H9 (cell line): ENCODE measurements around the gene LPP. TPM values are rescaled to one million over a fixed set of nuclear protein-coding genes. Genes with fewer than 3 reads are reported as not detected.

Source experiments
- DNase-seq: peaks from one replicate; pipeline ENCODE4 v3.0.0-alpha.2; 2017
- H2AFZ ChIP-seq: one replicate; pipeline ENCODE4 v1.6.1; 2013; ENCODE audit warnings: mild to moderate bottlenecking, low read length, control low read depth, moderate library complexity
- H2AK5ac ChIP-seq: 2 replicates; pipeline ENCODE4 v1.6.1; 2013; ENCODE audit warnings: low read length, control low read depth, mixed read lengths; ENCODE audit not compliant: insufficient read length
- H2BK120ac ChIP-seq: one replicate; pipeline ENCODE4 v1.6.1; 2013; ENCODE audit warnings: low read depth, mild to moderate bottlenecking, low read length, control low read depth, inconsistent platforms; ENCODE audit not compliant: poor library complexity, severe bottlenecking
- H2BK12ac ChIP-seq: 2 replicates; pipeline ENCODE4 v1.6.1; 2013; ENCODE audit warnings: low read length, control low read depth, mixed read lengths, low read depth; ENCODE audit not compliant: insufficient read length
- H2BK15ac ChIP-seq: 2 replicates; pipeline ENCODE4 v1.6.1; 2013; ENCODE audit warnings: low read depth, low read length, control low read depth
- H2BK20ac ChIP-seq: one replicate; pipeline ENCODE4 v1.6.1; 2013; ENCODE audit warnings: low read depth, mild to moderate bottlenecking, low read length, control low read depth, inconsistent platforms; ENCODE audit not compliant: poor library complexity, severe bottlenecking
- H2BK5ac ChIP-seq: 2 replicates; pipeline ENCODE4 v1.6.1; 2013; ENCODE audit warnings: low read length, control low read depth, mixed read lengths; ENCODE audit not compliant: insufficient read length
- H3K14ac ChIP-seq: 2 replicates; pipeline ENCODE4 v1.6.1; 2013; ENCODE audit warnings: low read length, control low read depth; ENCODE audit not compliant: insufficient read depth
- H3K18ac ChIP-seq: 2 replicates; pipeline ENCODE4 v1.6.1; 2013; ENCODE audit warnings: low read depth, mild to moderate bottlenecking, mixed read lengths, low read length, control low read depth; ENCODE audit not compliant: insufficient read length
- H3K23ac ChIP-seq: 2 replicates; pipeline ENCODE4 v1.6.1; 2013; ENCODE audit warnings: low read length, control low read depth, mixed read lengths, low read depth; ENCODE audit not compliant: insufficient read length
- H3K23me2 ChIP-seq: 2 replicates; pipeline ENCODE4 v1.6.1; 2013; ENCODE audit warnings: low read depth, mild to moderate bottlenecking, mixed read lengths, low read length, control low read depth; ENCODE audit not compliant: insufficient read length, poor library complexity, severe bottlenecking
- H3K27ac ChIP-seq: 2 replicates; pipeline ENCODE4 v1.5.1; 2013; ENCODE audit warnings: low read length, control low read depth, mixed read lengths, low read depth; ENCODE audit not compliant: insufficient read length
- H3K27me3 ChIP-seq: 2 replicates; pipeline ENCODE4 v1.6.1; 2013; ENCODE audit warnings: low read length, control low read depth, inconsistent platforms; ENCODE audit not compliant: insufficient read depth
- H3K4ac ChIP-seq: 2 replicates; pipeline ENCODE4 v1.6.1; 2013; ENCODE audit warnings: low read depth, mild to moderate bottlenecking, control low read depth, inconsistent platforms, low read length, moderate library complexity
- H3K4me1 ChIP-seq: 2 replicates; pipeline ENCODE4 v1.6.1; 2013; ENCODE audit warnings: low read length, control low read depth, inconsistent platforms; ENCODE audit not compliant: insufficient read depth
- H3K4me2 ChIP-seq: 2 replicates; pipeline ENCODE4 v1.6.1; 2013; ENCODE audit warnings: low read length, control low read depth, mixed read lengths; ENCODE audit not compliant: insufficient read length, insufficient read depth
- H3K56ac ChIP-seq: 2 replicates; pipeline ENCODE4 v1.6.1; 2013; ENCODE audit warnings: low read depth, mild to moderate bottlenecking, mixed read lengths, low read length, control low read depth; ENCODE audit not compliant: insufficient read length
- H3K79me1 ChIP-seq: 2 replicates; pipeline ENCODE4 v1.6.1; 2013; ENCODE audit warnings: low read depth, mild to moderate bottlenecking, moderate library complexity, low read length, control low read depth, inconsistent platforms; ENCODE audit not compliant: insufficient read depth, poor library complexity, severe bottlenecking
- H3K79me2 ChIP-seq: 2 replicates; pipeline ENCODE4 v1.6.1; 2013; ENCODE audit warnings: low read length, control low read depth, inconsistent platforms; ENCODE audit not compliant: insufficient read depth
- H3K9ac ChIP-seq: 2 replicates; pipeline ENCODE4 v1.6.1; 2013; ENCODE audit warnings: low read length, control low read depth, mixed read lengths; ENCODE audit not compliant: insufficient read length; ENCODE audit errors: extremely low read depth
- H3K9me3 ChIP-seq: one replicate; pipeline ENCODE4 v1.6.1; 2013; ENCODE audit warnings: low read depth, low read length, inconsistent platforms; ENCODE audit not compliant: control insufficient read depth
- H3T11ph ChIP-seq: one replicate; pipeline ENCODE4 v1.6.1; 2013; ENCODE audit warnings: mild to moderate bottlenecking, low read length, control low read depth, inconsistent platforms
- H4K20me1 ChIP-seq: one replicate; pipeline ENCODE4 v1.6.1; 2013; ENCODE audit not compliant: control insufficient read depth, insufficient read length, insufficient read depth
- H4K5ac ChIP-seq: 2 replicates; pipeline ENCODE4 v1.6.1; 2013; ENCODE audit warnings: low read depth, mild to moderate bottlenecking, mixed read lengths, low read length, control low read depth; ENCODE audit not compliant: insufficient read length
- H4K8ac ChIP-seq: replicated peaks from 2 replicates; pipeline ENCODE4 v1.6.1; 2013; ENCODE audit warnings: low read length, control low read depth, mixed read lengths, low read depth; ENCODE audit not compliant: insufficient read length
- H4K91ac ChIP-seq: 2 replicates; pipeline ENCODE4 v1.6.1; 2013; ENCODE audit warnings: low read depth, mild to moderate bottlenecking, moderate library complexity, mixed read lengths, low read length, control low read depth; ENCODE audit not compliant: insufficient read length
- H3K27ac Mint-ChIP-seq, 3 experiments: 2 replicates in 2 of 3; 3 replicates in 1 of 3; pipeline ENCODE4 v1.8.0; 2020 to 2021; ENCODE audit warnings: mixed read lengths in 3 of 3, mild to moderate bottlenecking in 1 of 3, moderate library complexity in 1 of 3
- H3K27me3 Mint-ChIP-seq: 2 replicates; pipeline ENCODE4 v1.8.0; 2021; ENCODE audit warnings: low read depth, mild to moderate bottlenecking, moderate library complexity, mixed read lengths
- H3K36me3 Mint-ChIP-seq, 3 experiments: 2 replicates in 2 of 3; 3 replicates in 1 of 3; pipeline ENCODE4 v1.8.0; 2020 to 2021; ENCODE audit warnings: low read depth in 3 of 3, mixed read lengths in 3 of 3; ENCODE audit not compliant: insufficient read depth in 1 of 3
- H3K4me1 Mint-ChIP-seq, 2 experiments: 2 replicates each; pipeline ENCODE4 v1.8.0; 2020; ENCODE audit warnings: mixed read lengths in 2 of 2
- H3K4me3 Mint-ChIP-seq, 2 experiments: 2 replicates in 1 of 2; 3 replicates in 1 of 2; pipeline ENCODE4 v1.8.0; 2020 to 2021; ENCODE audit warnings: mild to moderate bottlenecking in 2 of 2, mixed read lengths in 2 of 2, moderate library complexity in 1 of 2
- H3K9me3 Mint-ChIP-seq, 2 experiments: 2 replicates in 1 of 2; 3 replicates in 1 of 2; pipeline ENCODE4 v1.8.0; 2020; ENCODE audit warnings: mild to moderate bottlenecking in 2 of 2, mixed read lengths in 2 of 2, moderate library complexity in 1 of 2
- CTCF ChIP-seq: fragments of 200-600 bp; sonication (generic); conservative IDR thresholded peaks from 3 replicates; pipeline ENCODE4 v1.8.0; 2021; ENCODE audit warnings: antibody characterized with exemption, mild to moderate bottlenecking
- WGBS: extraction: QIAGEN DNeasy Blood & Tissue Kit; methylation state at CpG from one replicate; pipeline ENCODE4 v1.1.7; 2013; ENCODE audit warnings: missing lambda C conversion rate, low lambda C conversion rate, mixed read lengths; ENCODE audit not compliant: insufficient read length; ENCODE audit errors: extremely low coverage; 5-methylcytosine and 5-hydroxymethylcytosine counted together
- total RNA-seq: library from RNA; stranded (reverse); gene quantifications from 2 replicates; pipeline ENCODE4 v1.2.1, GENCODE V29; 2021

The LPP gene
- total RNA-seq, 1 experiment from 2014 or later: 64.6 TPM

GRCh38 chr3:188918093-188918492 is 764.1 kb downstream of the LPP start:
- no peak overlapping the region for H3K27ac ChIP-seq
- no peaks in the 10 kb centered on the region for H3K79me2 ChIP-seq
- no peak overlapping the region for H3K23ac ChIP-seq
- Mint-ChIP-seq H3K27me3 (no peaks in the 10 kb centered on the region), H3K36me3 (no peaks in the 10 kb centered on the region), H3K4me1 (peaks cover 14 to 17% of the 10 kb centered on the region in 2 experiments), H3K9me3 (no peaks in the 10 kb centered on the region), H3K4me3 (no peak overlapping the region), H3K27ac (no peak overlapping the region)
- no peaks in the 10 kb centered on the region for H3K79me1 ChIP-seq
- no peak overlapping the region for H3K4me2 ChIP-seq
- no CpG with 5 or more reads among the region's 2 CpGs for WGBS
- H4K5ac ChIP-seq: no peak overlapping the region
- H3K18ac ChIP-seq: no peak overlapping the region
- DNase-seq: no peak
- no peak overlapping the region for H3K4ac ChIP-seq
- no peaks in the 10 kb centered on the region for H3K27me3 ChIP-seq
- no peak overlapping the region for H3K56ac ChIP-seq
- H2BK20ac ChIP-seq: no peak overlapping the region
- H3K9ac ChIP-seq: no peak overlapping the region
- H3K4me1 ChIP-seq: 0 out of 2 replicates have a peak, but pooled peaks cover 2% of the 10 kb centered on the region
- H4K8ac ChIP-seq: no peak overlapping the region
- no peak overlapping the region for H2AK5ac ChIP-seq
- H2BK15ac ChIP-seq: no peak overlapping the region
- no peak overlapping the region for H2BK120ac ChIP-seq
- H2BK5ac ChIP-seq: no peak overlapping the region
- no peaks in the 10 kb centered on the region for H3K23me2 ChIP-seq
- no peaks in the 10 kb centered on the region for H4K20me1 ChIP-seq
- no peak overlapping the region for H2AFZ ChIP-seq
- no peaks in the 10 kb centered on the region for H3K9me3 ChIP-seq
- no peak overlapping the region for H3K14ac ChIP-seq
- no peak overlapping the region for H2BK12ac ChIP-seq
- no peak for TF ChIP-seq CTCF
- no peak overlapping the region for H4K91ac ChIP-seq
- no peak overlapping the region for H3T11ph ChIP-seq
